Endothelial cell of hepatic sinusoid (primary cell): ENCODE measurements around the gene SUPT4H1.

Experiments
- in situ Hi-C: cut with HindIII; loops from 2 replicates; pipeline ENCODE4 v1.10.0; 2017; ENCODE audit warnings: low sequenced_read_pairs

Gene SUPT4H1

DNA sequence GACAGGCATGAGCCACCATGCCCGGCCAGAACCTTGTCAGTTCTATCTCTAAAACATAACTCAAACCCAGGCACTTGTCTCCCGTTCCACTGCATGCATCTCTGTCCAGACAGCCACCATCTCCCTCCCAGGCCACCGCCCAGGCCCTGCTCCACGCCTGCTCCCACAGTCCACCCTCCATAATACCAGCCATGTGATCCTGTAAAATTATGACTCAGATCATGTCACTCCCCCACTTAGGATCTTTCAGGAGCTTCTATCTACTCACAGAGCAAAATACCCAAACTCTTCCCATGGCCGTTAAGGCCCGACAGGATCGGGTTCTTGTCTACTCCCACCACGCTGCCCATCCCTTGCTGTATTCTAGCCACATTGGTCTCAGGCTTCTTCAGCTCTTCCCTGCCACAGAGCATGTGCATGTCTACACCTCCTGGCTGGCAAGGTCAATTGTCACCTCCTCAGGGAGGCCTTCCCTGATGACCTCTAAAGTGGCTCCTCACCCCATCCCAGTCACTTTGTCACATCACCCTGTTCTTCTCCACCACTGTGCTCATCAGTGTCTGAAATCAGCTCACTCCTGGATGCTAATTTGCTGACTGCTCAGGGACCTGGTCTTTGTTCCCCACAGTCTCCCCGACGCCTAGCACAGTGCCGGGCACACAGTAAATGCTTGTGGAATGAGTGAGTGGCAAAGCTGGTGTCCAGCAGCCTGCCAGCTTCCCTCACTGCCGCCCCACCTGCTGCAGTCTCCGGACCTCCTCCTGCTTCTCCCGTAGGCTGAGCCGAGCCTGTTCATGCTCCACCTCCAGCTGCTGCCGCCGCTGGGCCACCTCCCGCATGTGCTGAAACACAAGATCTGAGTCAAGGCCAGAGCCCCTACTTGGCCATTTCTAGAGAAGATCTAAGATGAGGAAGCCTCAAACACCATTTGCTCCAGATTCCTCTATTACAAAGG is 30.2 kb downstream of the SUPT4H1 start:
- in situ Hi-C loops, result no loop called here

GRCh38 chr17:58320570-58321323 is 31.3 kb downstream of the SUPT4H1 start:
- in situ Hi-C loops, result no loop called here

DNA sequence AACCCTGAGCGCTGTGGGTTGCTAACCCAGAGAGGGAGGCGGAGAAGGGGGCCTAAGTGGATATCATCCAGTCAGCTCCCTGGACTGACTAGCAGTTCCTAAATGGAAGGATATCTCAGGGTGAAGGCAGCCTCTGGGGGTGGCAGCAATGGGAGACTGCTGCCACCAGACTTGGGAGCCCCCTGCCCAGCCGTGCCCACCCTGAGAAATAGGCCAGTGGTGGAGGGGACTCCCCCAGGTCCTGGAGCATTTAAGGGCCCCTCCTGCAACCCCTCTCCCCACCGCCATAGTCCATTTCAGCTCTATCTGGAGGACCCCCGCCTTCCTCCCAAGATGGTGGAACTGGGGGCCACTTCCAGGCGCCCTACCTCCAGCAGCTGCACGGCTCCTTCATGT is 31.8 kb downstream of the SUPT4H1 start:
- in situ Hi-C loops, result no loop called here

- in situ Hi-C loops, result no loop called here
These were observed 32.5 kb downstream of the SUPT4H1 start for GRCh38 chr17:58319173-58320162.

- in situ Hi-C loops, result no loop called here
These were observed 33.3 kb downstream of the SUPT4H1 start for GRCh38 chr17:58318627-58319172.

GRCh38 chr17:58318065-58318481 is 33.9 kb downstream of the SUPT4H1 start:
- in situ Hi-C loops, result no loop called here

GRCh38 chr17:58317421-58318064 is 34.5 kb downstream of the SUPT4H1 start:
- in situ Hi-C loops, result no loop called here

- in situ Hi-C loops, result no loop called here
These were observed 35.6 kb downstream of the SUPT4H1 start for GRCh38 chr17:58316260-58316960.

DNA sequence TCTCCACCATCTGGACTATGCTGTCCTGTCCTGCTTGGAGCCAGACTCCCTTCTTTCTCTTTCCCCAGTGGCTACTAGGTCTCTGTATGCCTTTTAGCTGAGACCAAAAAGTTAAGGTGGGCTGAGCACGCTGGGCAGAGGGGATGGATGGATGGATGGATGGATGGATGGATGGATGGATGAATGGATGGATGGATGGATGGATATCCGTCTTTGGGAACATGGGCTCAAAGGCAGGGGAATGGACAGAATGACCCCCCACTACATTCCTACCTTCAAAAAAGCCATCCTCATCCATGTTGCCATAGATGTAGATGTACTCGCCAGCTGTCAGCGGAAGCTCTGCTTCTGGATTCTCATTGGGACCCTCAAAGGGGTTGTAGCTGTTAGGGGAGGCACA is 36.3 kb downstream of the SUPT4H1 start:
- in situ Hi-C loops, result no loop called here

DNA sequence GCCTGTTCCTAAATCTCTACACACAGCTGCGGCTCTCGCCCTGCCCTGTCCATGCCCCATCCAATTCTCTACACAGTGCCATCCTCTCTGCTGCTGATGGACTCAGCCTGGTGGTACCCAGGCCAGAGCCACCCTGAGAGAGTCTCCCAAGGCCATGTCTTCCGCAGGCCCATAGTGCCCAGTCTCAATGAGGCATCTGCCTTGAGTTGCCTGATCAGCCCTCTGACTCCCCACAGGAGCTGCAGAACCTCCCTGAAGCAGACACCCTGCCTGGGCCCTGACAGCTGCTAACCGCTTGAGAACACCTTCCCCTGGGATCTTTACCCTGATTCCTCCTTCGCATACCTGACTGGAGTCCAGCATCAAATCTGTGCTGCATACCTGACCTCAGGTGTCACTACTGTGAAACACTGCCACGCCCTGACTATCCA is 36.7 kb downstream of the SUPT4H1 start:
- in situ Hi-C loops, result no loop called here

DNA sequence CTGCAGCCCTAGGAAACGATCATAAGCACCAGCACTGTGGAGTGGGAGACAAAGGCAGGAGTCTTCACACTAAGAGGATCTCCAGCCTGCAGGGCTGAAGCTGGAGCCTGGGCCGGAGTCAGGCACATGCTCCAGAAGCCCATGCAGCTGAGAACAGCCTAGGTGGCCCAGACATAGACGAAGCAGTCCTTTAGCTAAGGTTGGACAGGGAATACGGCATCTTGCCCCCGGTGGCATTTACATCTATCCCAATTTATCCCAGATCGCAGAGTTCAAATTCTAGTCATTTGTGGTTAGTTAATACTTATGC is 37.3 kb downstream of the SUPT4H1 start:
- in situ Hi-C loops, result no loop called here

DNA sequence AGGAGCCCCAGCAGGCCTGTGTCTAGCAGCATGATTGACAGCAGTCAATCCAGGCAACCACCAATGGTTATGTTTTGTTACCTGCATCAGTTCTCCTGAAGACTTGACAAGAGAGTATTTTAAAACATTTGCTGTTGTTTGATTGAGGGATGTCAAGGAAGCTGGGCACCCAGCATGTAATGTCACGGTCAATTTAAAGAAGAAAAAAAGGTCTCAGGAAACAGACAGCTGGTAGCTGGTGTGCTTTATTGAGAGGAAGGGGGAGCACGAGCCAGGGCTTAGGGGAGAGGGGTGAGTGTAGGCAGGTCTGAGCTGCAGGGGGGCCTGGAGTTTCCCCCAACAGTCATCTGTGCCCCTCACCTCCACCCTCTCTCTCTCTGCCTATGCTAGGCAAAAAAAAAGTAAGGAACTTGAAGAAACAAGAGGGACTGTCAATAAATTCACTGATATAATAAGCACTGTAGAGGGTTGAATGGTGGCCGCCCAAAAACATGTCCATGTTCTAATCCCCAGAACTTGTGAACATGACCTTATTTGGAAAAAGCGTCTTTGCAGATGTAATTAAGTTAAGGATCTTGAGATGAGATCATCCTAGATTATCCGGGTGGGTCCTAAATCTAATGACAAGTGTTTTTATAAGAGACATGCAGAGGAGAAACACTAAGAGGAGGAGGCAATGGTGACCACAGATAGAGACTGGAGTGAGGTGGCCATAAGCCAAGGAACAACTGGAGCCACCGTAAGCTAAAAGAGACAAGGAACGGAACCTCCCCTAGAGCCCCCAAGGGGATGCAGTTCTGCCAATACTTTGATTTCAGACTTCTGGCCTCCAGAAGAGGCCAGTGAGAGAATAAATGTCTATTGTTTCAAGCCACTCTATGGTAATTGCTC is 37.9 kb downstream of the SUPT4H1 start:
- in situ Hi-C loops, result no loop called here

- in situ Hi-C loops, result no loop called here
These were observed 39.2 kb downstream of the SUPT4H1 start for GRCh38 chr17:58312829-58313228.

GRCh38 chr17:58312021-58312630 is 39.9 kb downstream of the SUPT4H1 start:
- in situ Hi-C loops, result no loop called here

DNA sequence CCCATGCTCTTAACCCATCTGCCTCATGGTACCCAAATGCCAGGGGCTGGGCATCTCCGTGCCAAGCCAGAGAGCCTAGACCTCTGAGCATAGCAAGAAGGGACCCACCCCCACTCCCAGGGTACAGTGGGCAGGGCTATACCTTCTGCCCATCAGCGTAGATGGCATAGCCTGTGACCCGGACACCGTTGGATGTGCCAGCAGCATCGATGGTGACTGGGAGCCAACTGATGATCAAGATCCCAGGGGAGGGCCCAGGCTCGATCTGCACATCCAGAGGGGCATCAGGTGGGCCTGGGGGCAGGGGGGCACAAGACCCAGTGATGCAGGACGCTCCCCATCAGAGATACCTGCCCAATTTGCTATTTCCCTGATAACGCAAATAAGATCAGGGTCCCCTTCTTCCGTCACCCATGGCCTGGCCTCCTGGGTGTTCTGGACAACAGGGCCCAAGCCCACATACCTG is 40.5 kb downstream of the SUPT4H1 start:
- in situ Hi-C loops, result no loop called here

DNA sequence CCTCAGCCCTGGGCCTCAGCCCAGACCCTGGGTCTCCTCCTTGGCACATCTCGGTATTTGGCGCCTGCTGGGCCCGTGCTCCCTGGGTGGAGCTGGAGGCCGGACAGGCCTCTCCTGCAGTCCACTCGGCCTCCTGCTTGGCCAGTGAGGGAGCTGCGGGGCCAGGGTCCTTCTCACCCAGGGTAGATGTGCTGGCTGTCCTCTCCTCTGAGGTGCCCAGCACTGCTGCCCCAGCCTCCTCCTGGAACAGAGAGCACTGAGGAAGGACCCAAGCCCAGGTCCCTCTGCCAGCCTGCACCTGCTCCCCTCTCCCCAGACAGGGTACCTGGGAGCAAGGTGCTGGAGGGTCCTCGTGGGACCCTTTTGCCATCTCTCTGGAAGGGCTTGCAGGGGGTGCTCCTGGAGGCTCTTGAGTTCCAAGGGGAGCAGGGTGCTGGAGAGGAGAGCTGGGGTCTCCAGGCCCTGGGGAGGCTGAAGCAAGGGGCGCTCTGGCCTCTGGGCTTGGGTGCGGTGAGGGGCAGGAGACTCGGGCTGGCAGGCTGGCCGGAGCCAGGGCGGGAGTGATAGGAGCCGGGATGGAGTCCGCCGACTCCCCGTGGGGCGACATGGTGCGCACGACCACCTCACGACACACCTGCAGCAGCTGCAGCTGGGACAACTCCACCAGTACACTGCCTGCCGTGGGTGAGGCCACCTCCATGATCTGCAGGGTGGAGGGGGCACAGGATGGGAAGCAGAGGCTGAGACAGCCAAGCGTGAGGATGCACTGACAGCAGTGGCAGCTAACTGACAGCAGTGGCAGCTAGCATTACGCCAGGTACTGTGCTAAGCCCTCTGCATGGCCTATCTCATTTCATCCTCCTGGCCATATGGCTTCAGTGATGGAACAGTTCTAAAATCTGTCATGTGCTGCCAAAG is 41.2 kb downstream of the SUPT4H1 start:
- in situ Hi-C loops, result no loop called here

GRCh38 chr17:58309918-58310259 is 42.1 kb downstream of the SUPT4H1 start:
- in situ Hi-C loops, result no loop called here
